ENCODE data around the gene CAMSAP1.

Gene CAMSAP1

DNA sequence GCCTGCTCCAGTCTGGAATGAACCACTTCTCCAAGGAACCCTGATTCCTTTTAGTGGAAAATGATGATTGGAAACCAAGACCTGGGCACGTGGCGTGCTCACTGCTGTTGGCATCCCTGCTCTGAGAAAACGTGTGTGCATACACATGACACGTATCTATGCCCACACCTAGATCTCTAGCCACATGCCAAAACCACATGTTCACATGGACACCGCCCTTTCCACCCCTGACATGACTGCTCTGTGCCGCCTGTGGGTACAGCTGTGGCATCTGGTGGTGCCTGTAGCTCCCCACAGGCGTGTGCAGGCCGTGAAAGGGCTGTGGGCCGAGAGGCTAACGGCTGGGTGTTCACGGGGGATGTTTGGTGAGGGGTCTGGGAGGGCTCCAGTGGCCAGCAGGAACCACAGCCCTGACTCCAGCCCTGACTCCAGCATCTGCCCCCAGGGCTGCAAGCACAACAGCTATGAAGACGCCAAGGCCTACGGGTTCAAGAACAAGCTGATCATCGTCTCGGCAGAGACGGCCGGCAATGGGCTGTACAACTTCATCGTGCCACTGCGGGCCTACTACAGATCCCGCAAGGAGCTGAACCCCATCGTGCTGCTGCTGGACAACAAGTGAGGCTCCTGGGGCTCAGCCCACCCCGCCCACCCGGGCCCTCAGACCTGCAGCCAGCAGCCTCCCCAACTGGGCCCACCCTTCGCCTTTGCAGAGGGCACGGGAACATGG, 130.3 kb downstream of the CAMSAP1 start:
- no peak for DNase-seq (ENCODE audit: low read depth in 3 of 3)

DNA sequence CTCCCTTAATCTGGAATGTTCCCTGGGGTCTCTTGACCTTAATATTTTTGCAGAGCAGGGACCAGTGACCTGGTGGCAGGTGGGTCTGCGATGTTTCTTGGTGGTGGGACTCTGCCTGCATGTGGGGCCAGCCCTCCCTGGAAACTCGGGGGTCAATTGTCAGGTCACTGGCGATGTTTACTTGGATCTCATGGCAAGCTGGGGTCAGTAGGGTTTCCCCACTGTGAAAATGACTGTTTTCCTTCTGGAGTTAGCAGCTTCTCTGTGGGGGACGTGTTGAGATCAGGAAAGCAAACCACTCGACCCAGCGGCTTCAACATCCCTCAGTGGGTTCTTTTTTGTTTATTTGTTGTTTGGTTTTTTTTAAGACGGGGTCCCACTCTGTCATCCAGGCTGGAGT, 131.4 kb downstream of the CAMSAP1 start:
- DNase-seq (ENCODE audit: low read depth in 3 of 3), result no peak

DNA sequence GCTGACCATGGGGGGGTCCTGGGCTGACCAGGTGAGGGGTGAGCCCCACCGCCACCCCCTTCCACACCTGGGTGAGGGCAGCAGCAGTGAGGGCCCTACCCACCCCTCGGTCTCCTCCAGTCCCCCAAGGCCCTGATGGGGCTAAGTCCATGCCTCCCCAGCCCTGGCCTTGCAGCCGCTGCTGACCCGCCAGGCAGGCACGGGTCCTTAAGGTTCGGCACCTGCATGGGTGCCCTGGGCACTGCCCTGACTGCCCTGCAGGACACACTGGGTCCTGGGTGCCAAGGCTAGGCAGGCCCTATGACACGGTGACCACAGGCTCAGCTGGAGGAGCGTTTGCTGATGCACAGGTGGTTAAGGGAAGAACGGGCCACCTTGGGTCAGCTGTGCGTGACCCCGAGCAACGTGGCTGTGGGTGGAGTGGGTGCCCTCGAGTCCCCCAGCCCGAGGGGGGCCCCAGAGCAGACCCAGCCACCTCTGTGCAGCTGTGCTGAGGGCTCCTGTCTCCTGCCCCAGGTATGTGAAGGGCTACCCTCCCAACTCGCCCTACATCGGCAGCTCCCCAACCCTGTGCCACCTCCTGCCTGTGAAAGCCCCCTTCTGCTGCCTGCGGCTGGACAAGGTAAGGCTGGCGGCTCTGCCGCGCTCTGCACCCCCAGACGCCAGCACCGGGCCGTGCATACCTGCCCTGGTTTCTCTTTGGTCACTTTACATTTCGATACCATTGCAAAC, 132.4 kb downstream of the CAMSAP1 start:
- DNase-seq (ENCODE audit: low read depth in 3 of 3), result no peak

DNA sequence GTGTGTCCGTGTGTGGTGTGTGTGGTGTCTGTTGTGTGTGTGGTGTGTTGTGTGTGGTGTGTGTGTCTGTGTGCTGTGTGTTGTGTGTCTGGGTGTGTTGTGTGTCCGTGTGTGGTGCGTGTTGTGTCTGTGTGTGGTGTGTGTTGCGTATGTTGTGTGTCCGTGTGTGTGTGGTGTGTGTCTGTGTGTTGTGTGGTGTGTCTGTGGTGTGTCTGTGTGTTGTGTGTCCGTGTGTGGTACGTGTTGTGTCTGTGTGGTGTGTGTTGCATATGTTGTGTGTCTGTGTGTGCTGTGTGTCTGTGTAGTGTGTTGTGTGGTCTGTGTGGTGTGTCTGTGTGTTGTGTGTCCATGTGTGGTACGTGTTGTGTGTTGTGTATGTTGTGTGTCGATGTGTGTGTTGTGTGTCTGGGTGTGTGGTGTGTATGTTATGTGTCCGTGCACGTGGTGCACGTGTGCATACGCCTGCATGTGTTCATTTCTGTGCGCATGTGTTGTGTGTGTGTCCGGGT, 133.1 kb downstream of the CAMSAP1 start:
- DNase-seq (ENCODE audit: low read depth in 3 of 3), result no peak

DNA sequence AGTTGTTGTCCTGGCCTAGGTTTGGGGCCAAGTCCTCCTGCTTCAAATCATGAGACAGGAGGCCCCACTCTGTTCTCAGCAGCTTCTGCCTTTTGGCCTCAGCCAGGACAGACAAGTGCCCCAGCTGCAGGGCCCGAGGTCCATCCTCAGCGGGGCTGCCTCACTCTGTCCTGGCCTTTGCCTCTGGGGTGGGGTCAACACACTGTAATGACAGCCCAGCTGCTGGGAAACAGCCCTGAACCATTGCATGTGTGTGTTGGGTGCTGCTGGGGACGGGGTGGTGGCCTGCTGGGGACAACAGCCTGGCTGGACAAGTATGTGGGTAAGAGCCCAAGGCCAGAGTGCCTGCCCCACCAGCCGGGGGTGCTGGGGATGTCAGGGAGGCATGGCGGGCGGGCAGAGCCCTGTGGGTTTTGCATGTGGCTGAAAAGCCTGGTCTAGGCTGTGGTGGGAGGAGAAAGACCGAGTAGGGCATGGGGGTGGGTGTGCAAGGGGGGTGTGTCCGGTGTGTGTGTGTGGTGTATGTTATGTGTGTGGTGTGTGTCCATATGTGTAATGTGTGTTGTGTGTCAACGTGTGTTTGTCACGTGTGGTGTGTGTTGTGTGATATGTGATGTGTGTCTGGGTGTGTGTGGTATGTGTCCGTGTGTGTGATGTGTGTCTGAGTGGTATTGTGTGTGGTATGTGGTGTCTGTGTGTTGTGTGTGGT, 133.7 kb downstream of the CAMSAP1 start:
- no peak for DNase-seq (ENCODE audit: low read depth in 3 of 3)

DNA sequence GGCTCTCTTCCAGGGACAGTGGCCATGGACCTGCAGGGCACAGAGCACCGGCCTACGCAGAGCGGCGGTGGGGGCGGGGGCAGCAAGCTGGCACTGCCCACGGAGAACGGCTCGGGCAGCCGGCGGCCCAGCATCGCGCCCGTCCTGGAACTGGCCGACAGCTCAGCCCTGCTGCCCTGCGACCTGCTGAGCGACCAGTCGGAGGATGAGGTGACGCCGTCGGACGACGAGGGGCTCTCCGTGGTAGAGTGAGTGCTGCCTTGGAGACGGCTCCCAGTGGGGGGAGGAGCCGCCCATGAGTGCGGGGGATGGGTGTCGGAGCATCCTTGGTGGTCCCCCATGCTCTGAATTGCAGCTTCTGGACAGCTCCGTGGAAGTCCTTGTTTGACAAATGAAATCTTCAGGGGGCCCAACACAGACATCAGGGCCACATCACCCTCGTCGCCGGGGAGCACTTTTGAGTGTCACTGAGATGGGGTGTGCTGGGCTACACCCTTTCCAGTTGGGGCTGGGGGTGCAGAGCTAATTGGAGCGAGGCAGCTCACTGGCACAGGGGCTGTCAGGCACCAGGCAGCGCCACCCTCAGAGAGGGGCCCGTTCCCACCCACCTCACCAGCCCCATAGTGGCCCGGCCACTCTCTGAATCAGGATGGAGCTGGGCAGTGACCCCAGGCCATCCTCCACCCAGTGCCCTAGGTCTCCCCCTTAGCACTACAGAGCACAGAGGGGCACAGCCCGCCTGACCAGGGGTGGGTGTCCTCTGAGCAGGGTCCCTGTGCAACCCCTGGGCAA, 134.4 kb downstream of the CAMSAP1 start:
- DNase-seq (ENCODE audit: low read depth in 3 of 3), result no peak

DNA sequence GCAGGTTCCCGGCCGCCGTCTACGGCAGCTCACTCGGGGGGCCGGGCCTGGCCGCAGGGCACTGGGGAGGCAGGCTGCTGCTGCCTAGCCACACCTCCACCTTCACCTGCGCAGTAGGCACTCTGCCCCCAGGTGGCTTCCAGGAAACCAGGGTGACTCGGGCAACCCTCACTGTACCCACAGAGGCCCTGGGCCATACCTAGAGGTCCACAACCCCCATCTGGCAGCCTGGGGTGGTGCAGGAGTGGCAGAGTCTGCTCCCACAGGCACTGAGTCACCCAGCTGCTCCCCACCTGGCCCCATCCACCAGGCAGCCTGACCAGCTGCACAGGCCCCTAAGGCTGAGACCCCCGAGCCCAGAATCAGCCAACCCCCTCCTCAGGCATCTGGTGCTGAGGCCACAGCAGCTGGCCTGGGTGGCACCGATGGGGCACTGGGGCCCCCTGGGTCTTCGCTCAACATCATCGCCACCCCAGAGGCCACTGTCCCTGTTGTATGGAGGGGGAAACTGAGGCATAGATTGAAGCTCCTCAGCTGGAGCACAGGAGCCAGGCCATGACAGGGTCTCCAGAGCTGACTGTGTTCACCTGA, 135.2 kb downstream of the CAMSAP1 start:
- no peak for DNase-seq (ENCODE audit: low read depth in 3 of 3)

DNA sequence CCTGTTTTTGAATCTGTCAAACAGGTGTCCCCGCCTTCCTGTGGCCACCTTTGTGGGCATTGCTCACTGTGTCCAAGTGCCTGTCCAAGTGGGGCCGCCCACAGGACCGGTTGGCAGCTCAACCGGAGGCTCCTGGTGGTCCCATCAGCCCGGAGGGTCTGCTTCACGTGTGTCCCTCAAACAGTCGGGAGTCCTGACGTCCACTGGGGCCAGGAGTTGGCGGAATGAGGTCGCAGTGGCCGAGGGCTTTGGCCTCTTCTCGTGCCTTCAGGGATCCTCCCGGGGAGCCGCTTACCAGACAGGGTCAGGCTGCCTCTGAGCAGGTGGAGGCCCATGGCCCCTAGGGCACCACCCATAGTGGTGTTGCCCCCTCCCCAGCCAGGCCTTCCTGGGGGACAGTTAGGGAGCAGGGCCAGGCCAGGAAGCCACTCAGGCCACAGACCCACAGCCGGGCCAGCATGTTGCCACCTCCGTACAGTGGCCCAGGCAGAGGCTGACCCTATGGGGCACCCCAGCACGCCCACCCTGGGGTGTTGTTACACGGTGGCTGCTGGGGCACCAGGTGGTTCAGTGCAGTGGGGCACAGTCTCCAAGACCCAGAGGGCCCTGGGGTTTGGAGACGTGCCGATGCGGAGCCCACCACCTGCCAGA, 135.8 kb downstream of the CAMSAP1 start:
- DNase-seq (ENCODE audit: low read depth in 3 of 3), result no peak

DNA sequence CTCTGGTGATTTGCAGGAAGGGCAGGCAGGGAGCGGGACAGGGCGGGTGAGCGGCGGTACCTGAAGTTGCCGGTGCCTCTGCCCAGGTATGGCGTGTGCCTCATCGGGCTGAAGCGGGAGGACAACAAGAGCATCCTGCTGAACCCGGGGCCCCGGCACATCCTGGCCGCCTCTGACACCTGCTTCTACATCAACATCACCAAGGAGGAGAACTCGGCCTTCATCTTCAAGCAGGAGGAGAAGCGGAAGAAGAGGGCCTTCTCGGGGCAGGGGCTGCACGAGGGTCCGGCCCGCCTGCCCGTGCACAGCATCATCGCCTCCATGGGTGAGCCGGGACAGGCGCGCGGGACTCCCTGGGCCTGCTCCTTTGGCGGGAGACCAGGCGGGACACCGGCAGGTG, 136.6 kb downstream of the CAMSAP1 start:
- no peak for DNase-seq (ENCODE audit: low read depth in 3 of 3)

DNA sequence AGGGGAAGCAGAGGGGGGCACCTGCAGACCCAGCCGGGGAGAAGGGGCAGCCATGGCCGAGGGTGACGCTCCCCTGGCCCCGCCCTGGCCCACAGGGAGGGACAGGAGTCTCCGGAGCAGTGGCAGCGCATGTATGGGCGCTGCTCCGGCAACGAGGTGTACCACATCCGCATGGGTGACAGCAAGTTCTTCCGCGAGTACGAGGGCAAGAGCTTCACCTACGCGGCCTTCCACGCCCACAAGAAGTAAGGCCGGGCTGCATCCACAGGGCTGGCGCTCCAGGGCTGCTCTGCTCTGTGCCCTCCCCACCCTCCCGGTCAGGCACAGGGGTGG, 137.2 kb downstream of the CAMSAP1 start:
- no peak for DNase-seq (ENCODE audit: low read depth in 3 of 3)

DNA sequence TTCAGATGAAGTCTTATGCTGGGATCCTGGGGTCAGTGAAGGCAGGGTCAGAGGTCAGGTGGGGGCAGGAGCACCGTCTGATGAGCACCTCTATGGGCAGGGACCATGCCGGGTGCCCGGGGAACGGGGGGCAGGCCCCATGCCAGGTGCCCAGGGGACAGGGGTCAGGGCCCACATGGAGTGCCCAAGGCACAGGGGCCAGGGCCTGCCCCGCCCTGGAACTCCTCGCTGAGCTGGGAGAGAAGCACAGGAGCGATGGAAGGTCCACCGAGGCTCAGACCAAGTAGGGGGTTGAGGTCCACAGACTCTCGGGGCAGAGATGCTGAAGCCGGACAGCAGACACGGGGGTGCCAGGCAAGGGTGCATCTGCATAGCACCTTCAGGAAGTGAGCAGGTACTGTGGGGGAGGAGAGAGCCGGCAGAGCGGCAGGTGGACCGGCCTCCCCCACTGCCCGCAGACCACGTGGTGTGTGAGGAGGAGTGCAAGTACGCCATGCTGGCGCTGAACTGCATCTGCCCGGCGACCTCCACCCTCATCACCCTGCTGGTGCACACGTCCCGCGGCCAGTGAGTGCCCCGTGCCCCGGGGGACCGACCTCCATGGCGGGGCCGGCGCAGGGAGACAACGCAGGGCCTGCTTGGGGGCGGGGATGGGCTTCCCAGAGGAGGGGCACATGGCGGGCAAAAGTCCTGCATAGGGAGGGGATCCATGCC, 137.7 kb downstream of the CAMSAP1 start:
- no peak for DNase-seq (ENCODE audit: low read depth in 3 of 3)

DNA sequence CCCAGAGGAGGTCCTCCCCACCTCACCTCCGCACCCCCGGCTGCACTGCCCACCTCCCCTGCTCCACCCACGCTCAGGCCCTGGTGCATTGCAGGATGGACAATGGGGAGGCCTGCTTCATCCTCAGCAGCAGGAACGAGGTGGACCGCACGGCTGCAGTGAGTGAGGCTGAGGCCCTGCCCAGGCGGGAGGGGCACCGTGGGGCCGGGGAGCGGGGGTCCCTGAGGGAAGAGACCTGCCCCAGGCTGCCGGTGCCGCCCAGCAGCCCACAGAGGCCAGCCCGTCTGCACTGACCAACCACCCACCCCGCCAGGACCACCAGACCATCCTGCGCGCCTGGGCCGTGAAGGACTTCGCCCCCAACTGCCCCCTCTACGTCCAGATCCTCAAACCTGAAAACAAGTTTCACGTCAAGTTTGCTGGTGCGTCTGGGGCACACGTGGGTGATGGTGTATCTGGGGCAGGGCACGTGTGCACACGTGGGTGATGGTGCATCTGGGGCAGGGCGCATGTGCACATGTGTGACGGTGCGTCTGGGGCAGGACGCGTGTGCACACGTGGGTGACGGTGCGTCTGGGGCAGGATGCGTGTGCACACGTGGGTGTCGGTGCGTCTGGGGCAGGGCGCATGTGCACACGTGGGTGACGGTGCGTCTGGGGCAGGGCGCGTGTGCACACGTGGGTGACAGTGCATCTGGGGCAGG, 138.7 kb downstream of the CAMSAP1 start:
- DNase-seq (ENCODE audit: low read depth in 3 of 3), result no peak

DNA sequence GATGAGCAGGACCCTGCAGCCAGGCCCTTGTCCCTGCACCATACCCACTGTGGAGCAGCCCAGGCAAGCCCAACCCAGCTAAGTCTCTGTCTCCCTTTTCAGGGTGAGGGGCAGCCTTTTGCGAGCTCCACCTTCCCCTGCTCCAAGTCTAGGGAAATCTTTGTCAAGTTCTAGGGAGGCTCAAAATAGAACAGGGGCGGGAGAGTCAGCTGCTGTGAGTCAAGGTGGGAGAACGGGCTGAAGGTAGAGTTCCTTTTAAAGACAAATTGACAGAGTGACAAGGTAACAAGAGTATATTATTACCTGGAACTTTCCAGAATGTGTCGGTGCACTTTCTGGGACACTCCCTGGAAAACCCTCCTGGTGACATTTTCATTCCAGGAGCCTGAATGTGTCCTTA, 140.6 kb downstream of the CAMSAP1 start:
- no peak for DNase-seq (ENCODE audit: low read depth in 3 of 3)

DNA sequence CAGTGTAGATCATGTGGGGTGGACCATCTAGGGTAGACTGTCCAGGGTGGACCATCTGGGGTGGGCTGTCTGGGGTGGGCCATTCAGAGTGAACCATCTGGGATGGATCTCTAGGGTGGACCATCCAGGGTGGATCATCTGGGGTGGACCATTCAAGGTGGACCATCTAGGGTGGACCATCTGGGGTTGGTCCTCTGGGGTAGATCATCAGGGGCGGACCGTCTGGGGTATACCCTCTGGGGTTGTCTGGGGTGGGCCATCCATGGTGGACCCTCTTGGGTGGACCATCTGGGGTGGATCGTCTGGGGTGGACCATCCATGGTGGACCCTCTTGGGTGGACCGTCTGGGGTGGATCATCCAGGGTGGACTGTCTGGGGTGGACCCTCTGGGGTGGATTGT, 141.1 kb downstream of the CAMSAP1 start:
- no peak for DNase-seq (ENCODE audit: low read depth in 3 of 3)

DNA sequence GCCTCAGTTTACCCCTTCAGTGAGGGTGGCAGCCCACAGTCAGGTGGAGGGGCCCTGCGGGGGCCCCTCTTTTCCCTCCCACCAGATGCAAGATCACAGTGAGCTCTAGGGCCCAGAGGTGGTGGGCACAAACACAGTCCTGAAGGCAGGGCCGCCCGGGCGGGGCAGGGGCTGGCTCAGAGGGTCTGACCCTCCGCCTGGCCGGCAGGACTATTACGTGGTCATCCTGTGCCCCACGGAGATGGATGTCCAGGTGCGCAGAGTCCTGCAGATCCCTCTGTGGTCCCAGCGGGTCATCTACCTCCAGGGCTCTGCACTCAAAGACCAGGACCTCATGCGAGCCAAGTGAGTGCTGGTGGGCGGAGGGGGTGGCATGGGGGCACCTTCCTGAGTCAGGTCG, 141.9 kb downstream of the CAMSAP1 start:
- DNase-seq (ENCODE audit: low read depth in 3 of 3), result no peak

DNA sequence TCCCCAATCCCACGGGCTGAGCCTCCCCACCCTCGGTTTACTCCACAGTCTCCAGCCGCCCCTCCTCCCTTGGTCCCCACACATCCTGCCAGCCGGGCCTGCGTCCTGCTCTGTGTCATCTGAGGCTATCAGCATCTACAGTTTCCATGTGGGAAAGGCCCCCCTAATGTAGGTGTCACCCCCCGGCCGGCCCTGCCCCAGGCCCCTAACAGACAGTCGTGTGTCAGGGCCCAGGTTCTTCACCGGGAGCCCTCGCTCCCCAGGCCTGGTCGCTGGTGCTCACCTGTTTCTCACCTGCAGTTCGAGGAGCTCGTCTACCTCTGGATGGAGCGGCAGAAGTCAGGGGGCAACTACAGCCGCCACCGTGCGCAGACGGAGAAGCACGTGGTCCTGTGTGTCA, 142.6 kb downstream of the CAMSAP1 start:
- no peak for DNase-seq (ENCODE audit: low read depth in 3 of 3)

DNA sequence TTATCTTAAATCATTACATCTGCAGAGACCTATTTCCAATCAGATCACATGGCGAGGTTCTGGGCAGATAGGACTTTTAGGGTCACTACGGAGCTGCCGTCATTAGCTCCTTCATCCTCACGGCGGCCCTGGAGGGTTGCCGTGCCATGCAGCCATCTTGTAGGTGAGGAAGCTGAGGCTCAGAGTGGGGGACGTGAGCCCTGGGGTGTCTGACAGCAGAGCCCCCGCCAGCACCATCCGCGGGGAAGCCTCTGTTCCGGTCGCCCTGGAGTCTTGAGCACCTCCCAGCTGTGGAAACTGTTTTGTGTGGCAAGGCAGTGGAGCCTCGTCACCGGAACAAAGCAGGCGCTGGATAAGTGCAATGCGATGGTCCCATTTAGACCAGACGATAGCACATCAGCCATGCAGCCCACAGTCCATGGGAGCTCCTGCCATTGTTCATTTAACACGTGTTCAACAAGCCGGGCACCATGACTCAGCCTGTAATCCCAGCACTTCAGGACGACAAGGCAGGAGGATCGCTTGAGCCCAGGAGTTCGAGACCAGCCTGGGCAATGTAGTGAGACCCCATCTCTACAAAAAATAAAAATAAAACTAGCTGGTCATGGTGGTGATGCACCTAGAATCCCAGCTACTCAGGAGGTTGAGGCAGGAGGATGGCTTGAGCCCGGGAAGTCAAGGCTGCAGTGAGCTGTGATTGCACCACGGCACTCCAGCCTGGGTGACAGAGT, 143.5 kb downstream of the CAMSAP1 start:
- DNase-seq (ENCODE audit: low read depth in 3 of 3), result no peak

DNA sequence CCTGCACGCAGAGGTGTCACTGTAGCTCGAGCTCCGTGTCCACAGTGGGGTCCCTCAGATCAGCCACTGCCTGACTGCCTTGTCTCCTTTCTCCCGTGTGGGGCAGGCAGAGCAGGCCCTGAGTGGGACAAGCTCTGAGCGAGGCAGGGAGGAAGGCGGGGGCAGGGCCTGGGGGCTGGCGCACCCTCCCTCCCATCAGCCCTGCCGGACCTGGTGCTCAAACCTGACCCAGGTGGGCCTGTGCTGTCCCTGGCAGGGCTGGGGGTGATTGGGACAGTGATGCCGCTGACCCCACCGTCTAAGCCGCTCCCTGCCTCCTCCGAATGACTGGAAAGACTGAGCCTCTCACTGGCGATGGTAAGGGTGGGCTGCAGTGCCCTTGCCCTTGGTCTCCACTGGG, 144.4 kb downstream of the CAMSAP1 start:
- no peak for DNase-seq (ENCODE audit: low read depth in 3 of 3)

DNA sequence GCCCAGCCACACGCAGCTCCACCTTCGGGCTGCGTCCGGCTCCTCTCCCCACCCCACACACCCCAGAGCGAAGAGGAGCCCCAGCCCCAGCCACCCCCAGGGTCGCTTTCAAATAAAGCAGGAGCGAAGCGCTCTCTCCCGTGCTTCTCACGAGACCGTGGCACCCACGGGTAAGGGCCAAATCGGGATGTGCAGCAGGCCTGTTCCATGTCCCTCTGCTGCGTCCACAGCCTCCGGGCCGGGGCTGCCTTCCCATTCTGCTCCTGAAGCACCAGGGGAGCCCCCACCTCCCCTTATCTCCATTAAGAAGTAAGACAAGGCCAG, 145.5 kb downstream of the CAMSAP1 start:
- DNase-seq (ENCODE audit: low read depth in 3 of 3), result no peak

Data from stimulated activated CD4-positive, alpha-beta T cell treated with anti-CD3 and anti-CD28 coated beads, TNF-alpha, amount 100 ng/mL, for 4 hours (primary cell).